Activated CD4-positive, alpha-beta memory T cell treated with anti-CD3 and anti-CD28 coated beads for 36 hours (primary cell): ENCODE data around the gene GSTO1. TPM values are rescaled to one million over a fixed set of nuclear protein-coding genes. Genes with fewer than 3 reads are reported as not detected.

ENCODE experiments used
- CTCF ChIA-PET: fragments of 350-600 bp; sonication (Branson Sonifier 250); formaldehyde crosslinking; loops from one replicate; lab custom pipeline; 2021; ENCODE audit warnings: antibody characterized with exemption, inconsistent platforms; lab: Charles Lee
- POLR2A ChIA-PET: fragments of 350-600 bp; sonication (Branson Sonifier 250); formaldehyde crosslinking; loops from one replicate; lab custom pipeline; 2021; ENCODE audit warnings: antibody characterized with exemption; lab: Charles Lee
- DNase-seq: peaks from one replicate; pipeline ENCODE4 v3.0.0-alpha.2; 2020
- H3K27ac Mint-ChIP-seq: one replicate; pipeline ENCODE4 v1.8.0; 2021; ENCODE audit warnings: mixed read lengths
- H3K27me3 Mint-ChIP-seq: one replicate; pipeline ENCODE4 v1.8.0; 2021; ENCODE audit warnings: mixed read lengths
- H3K36me3 Mint-ChIP-seq: one replicate; pipeline ENCODE4 v1.8.0; 2021; ENCODE audit warnings: mixed read lengths
- H3K4me1 Mint-ChIP-seq: one replicate; pipeline ENCODE4 v1.8.0; 2021; ENCODE audit warnings: low read depth, mixed read lengths
- H3K4me3 Mint-ChIP-seq: one replicate; pipeline ENCODE4 v1.8.0; 2021; ENCODE audit warnings: mild to moderate bottlenecking, mixed read lengths
- H3K9me3 Mint-ChIP-seq: one replicate; pipeline ENCODE4 v1.8.0; 2021; ENCODE audit warnings: mixed read lengths
- intact Hi-C: fragments of 100-400 bp; cut with micrococcal nuclease; formaldehyde crosslinking; loops from one replicate; pipeline ENCODE4 v1.15.1; 2023
- total RNA-seq, 2 experiments: library from RNA; stranded (reverse); gene quantifications; one replicate each; pipeline ENCODE4 v1.2.3, GENCODE V29; 2021

GSTO1 gene
- 100 to 1,000 TPM; 215 to 225 TPM for total RNA-seq

GRCh38 chr10:104254493-104255310, at the start of gene GSTO1:
Gene GSTO1, plus strand, starts transcription at chr10:104254892. Its CDS starts 37 bp downstream, at chr10:104254929.
- POLR2A ChIA-PET: interaction anchor here (1.0 to 6.6 kb wide), 7 partner anchors 9 to 165 kb away, joined by 3 to 71 read pairs (median 3); partner anchors contain the start of genes CFAP43, GSTO2 and SFR1
- Mint-ChIP-seq H3K36me3 (peaks cover 35% of the 10 kb centered on the region), H3K4me1 (peaks cover 50% of the 10 kb centered on the region), H3K4me3 (peak within 1 kb of the TSS; percentile 93), H3K27ac (peak within 1 kb of the TSS; percentile 93), H3K27me3 (peaks cover 3% of the 10 kb centered on the region), H3K9me3 (no peaks in the 10 kb centered on the region)
- intact Hi-C loops: loop anchor here (1.0 to 2.0 kb wide), 3 partner anchors 7 to 22 kb away; partner anchors contain the start of gene CFAP43
- peak; percentile 73 for DNase-seq
- CTCF ChIA-PET: interaction anchor here (0.9 to 5.8 kb wide), 6 partner anchors 13 to 133 kb away, joined by 3 to 48 read pairs (median 4); partner anchors contain the start of gene SFR1

GRCh38 chr10:104208730-104209129, 46.0 kb upstream of the GSTO1 start:
- intact Hi-C loops: loop anchor here (1.0 to 10.0 kb wide), 3 partner anchors 164 to 496 kb away; no protein-coding TSS in a partner anchor
- Mint-ChIP-seq H3K27me3 (peaks cover 12% of the 10 kb centered on the region), H3K9me3 (no peaks in the 10 kb centered on the region), H3K27ac (no peak overlapping the region), H3K4me3 (no peak overlapping the region), H3K36me3 (no peaks in the 10 kb centered on the region), H3K4me1 (no peaks in the 10 kb centered on the region)
- ChIA-PET CTCF (interaction anchor here (1.9 kb wide), 1 partner anchor 321 kb away, joined by 13 read pairs; no protein-coding TSS in a partner anchor), POLR2A (no interaction called here)
- DNase-seq: no peak

- ChIA-PET POLR2A (interaction anchor here (0.7 kb wide), 1 partner anchor 16 kb away, joined by 3 read pairs; no protein-coding TSS in a partner anchor), CTCF (interaction anchor here (0.8 to 1.9 kb wide), 7 partner anchors 46 to 497 kb away, joined by 3 to 13 read pairs (median 3); no protein-coding TSS in a partner anchor)
- peak; percentile 44 for DNase-seq
- Mint-ChIP-seq H3K4me3 (no peak overlapping the region), H3K27me3 (peaks cover 12% of the 10 kb centered on the region), H3K27ac (no peak overlapping the region), H3K4me1 (no peaks in the 10 kb centered on the region), H3K9me3 (no peaks in the 10 kb centered on the region), H3K36me3 (no peaks in the 10 kb centered on the region)
- intact Hi-C loops: loop anchor here (1.0 to 10.0 kb wide), 3 partner anchors 165 to 497 kb away; no protein-coding TSS in a partner anchor
These were observed 45.0 kb upstream of the GSTO1 start for GRCh38 chr10:104209575-104210198.

GRCh38 chr10:104216631-104217030, 38.1 kb upstream of the GSTO1 start:
- ChIA-PET CTCF (interaction anchor here (1.0 kb wide), 1 partner anchor 58 kb away, joined by 3 read pairs; no protein-coding TSS in a partner anchor), POLR2A (no interaction called here)
- peaks cover 6% of the 10 kb centered on the region for H3K27me3 Mint-ChIP-seq
- DNase-seq: no peak
- no peaks in the 10 kb centered on the region for H3K9me3 Mint-ChIP-seq
- no peak overlapping the region for H3K27ac Mint-ChIP-seq
- intact Hi-C loops: no loop called here
- H3K4me1 Mint-ChIP-seq: no peaks in the 10 kb centered on the region
- no peak overlapping the region for H3K4me3 Mint-ChIP-seq
- no peaks in the 10 kb centered on the region for H3K36me3 Mint-ChIP-seq

- H3K27ac Mint-ChIP-seq: no peak overlapping the region
These were observed 35.9 kb upstream of the GSTO1 start for GRCh38 chr10:104218751-104219150.

GRCh38 chr10:104220522-104220921, 34.2 kb upstream of the GSTO1 start:
- intact Hi-C loops: no loop called here
- ChIA-PET POLR2A (no interaction called here), CTCF (no interaction called here)
- no peaks in the 10 kb centered on the region for H3K4me1 Mint-ChIP-seq
- no peak for DNase-seq
- H3K27ac Mint-ChIP-seq: no peak overlapping the region
- H3K36me3 Mint-ChIP-seq: no peaks in the 10 kb centered on the region
- no peak overlapping the region for H3K4me3 Mint-ChIP-seq
- H3K27me3 Mint-ChIP-seq: peaks cover 6% of the 10 kb centered on the region
- H3K9me3 Mint-ChIP-seq: no peaks in the 10 kb centered on the region

More at GRCh38 chr10:104218751-104219150, 35.9 kb upstream of the GSTO1 start:
- peaks cover 5% of the 10 kb centered on the region for H3K27me3 Mint-ChIP-seq
- no peak overlapping the region for H3K4me3 Mint-ChIP-seq
- H3K9me3 Mint-ChIP-seq: no peaks in the 10 kb centered on the region
- no peaks in the 10 kb centered on the region for H3K4me1 Mint-ChIP-seq
- ChIA-PET POLR2A (no interaction called here), CTCF (no interaction called here)
- intact Hi-C loops: no loop called here
- DNase-seq: no peak
- no peaks in the 10 kb centered on the region for H3K36me3 Mint-ChIP-seq

- ChIA-PET POLR2A (no interaction called here), CTCF (no interaction called here)
- no peaks in the 10 kb centered on the region for H3K9me3 Mint-ChIP-seq
- intact Hi-C loops: no loop called here
- no peaks in the 10 kb centered on the region for H3K36me3 Mint-ChIP-seq
- no peak for DNase-seq
- H3K27ac Mint-ChIP-seq: no peak overlapping the region
- H3K4me1 Mint-ChIP-seq: no peaks in the 10 kb centered on the region
- peaks cover 8% of the 10 kb centered on the region for H3K27me3 Mint-ChIP-seq
- no peak overlapping the region for H3K4me3 Mint-ChIP-seq
These were observed 31.4 kb upstream of the GSTO1 start for GRCh38 chr10:104223304-104223703.

- no peak overlapping the region for H3K4me3 Mint-ChIP-seq
- CTCF ChIA-PET: interaction anchor here (0.9 kb wide), 1 partner anchor 44 kb away, joined by 3 read pairs; no protein-coding TSS in a partner anchor
- no peak overlapping the region for H3K27ac Mint-ChIP-seq
- no peak for DNase-seq
- peaks cover 11% of the 10 kb centered on the region for H3K4me1 Mint-ChIP-seq
- peaks cover 11% of the 10 kb centered on the region for H3K27me3 Mint-ChIP-seq
- POLR2A ChIA-PET: interaction anchor here (1.1 to 1.2 kb wide), 2 partner anchors 25 to 108 kb away, joined by 3 to 4 read pairs; partner anchors contain the start of genes GSTO1 and ITPRIP
- H3K36me3 Mint-ChIP-seq: peaks cover 4% of the 10 kb centered on the region
- H3K9me3 Mint-ChIP-seq: peaks cover 13% of the 10 kb centered on the region
- intact Hi-C loops: no loop called here
These were observed 24.2 kb upstream of the GSTO1 start for GRCh38 chr10:104230490-104230889.

GRCh38 chr10:104231784-104232612, 22.7 kb upstream of the GSTO1 start, which contains the start of gene CFAP43:
Gene CFAP43, minus strand, starts transcription at chr10:104232364. Its CDS starts 118 bp downstream, at chr10:104232246.
- peaks cover 18% of the 10 kb centered on the region for H3K9me3 Mint-ChIP-seq
- ChIA-PET POLR2A (interaction anchor here (1.0 to 1.4 kb wide), 3 partner anchors 10 to 43 kb away, joined by 3 to 4 read pairs (median 3); partner anchors contain the start of gene GSTO1), CTCF (interaction anchor here (0.7 to 1.2 kb wide), 4 partner anchors 42 to 519 kb away, joined by 3 to 4 read pairs (median 4); no protein-coding TSS in a partner anchor)
- peaks cover 11% of the 10 kb centered on the region for H3K27me3 Mint-ChIP-seq
- peak; percentile 99 for DNase-seq
- H3K4me3 Mint-ChIP-seq: peak within 1 kb of the TSS; percentile 80
- intact Hi-C loops: loop anchor here (1.0 to 2.0 kb wide), 2 partner anchors 23 to 36 kb away; partner anchors contain the start of gene GSTO1
- peaks cover 11% of the 10 kb centered on the region for H3K4me1 Mint-ChIP-seq
- peaks cover 4% of the 10 kb centered on the region for H3K36me3 Mint-ChIP-seq
- H3K27ac Mint-ChIP-seq: peak within 1 kb of the TSS; percentile 4

- Mint-ChIP-seq H3K36me3 (peaks cover 4% of the 10 kb centered on the region), H3K9me3 (peaks cover 18% of the 10 kb centered on the region), H3K27me3 (peaks cover 11% of the 10 kb centered on the region), H3K4me3 (peak overlapping the region; percentile 80), H3K4me1 (peaks cover 11% of the 10 kb centered on the region), H3K27ac (no peak overlapping the region)
- no peak for DNase-seq
- POLR2A ChIA-PET: interaction anchor here (1.0 to 1.4 kb wide), 3 partner anchors 9 to 42 kb away, joined by 3 to 4 read pairs (median 3); partner anchors contain the start of gene GSTO1
- CTCF ChIA-PET: interaction anchor here (0.7 to 1.2 kb wide), 4 partner anchors 41 to 520 kb away, joined by 3 to 4 read pairs (median 4); no protein-coding TSS in a partner anchor
- intact Hi-C loops: loop anchor here (1.0 to 2.0 kb wide), 2 partner anchors 22 to 36 kb away; partner anchors contain the start of gene GSTO1
These were observed 22.0 kb upstream of the GSTO1 start for GRCh38 chr10:104232613-104233102.
